DMS114 treated with DMSO at 0.1 percent for 48 hours (cell line): ENCODE results near the gene LRRTM1.

Experiments used
- DNase-seq: peaks from one replicate; lab custom pipeline; 2025; ENCODE audit not compliant: unreplicated experiment; lab: John Stamatoyannopoulos, UW

Gene LRRTM1

GRCh38 chr2:80302314-80303005, 2.1 kb downstream of the LRRTM1 start:
- no peak for DNase-seq

DNA sequence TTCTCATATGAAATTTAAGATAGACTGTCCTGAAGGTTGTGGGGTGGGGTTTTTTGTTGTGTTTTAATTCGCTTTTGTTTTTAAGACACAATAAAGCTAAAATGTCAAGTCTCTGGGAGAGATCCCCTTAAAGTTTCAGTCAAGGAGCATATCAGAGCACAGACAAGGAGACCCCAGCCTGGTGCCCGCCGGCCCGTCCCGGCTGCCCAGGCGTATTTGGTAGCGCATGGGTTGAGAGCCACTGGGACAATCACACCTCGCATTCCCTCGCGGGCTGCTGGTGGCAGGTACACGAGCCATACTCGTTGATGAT, 2.6 kb downstream of the LRRTM1 start:
- DNase-seq: no peak

GRCh38 chr2:80300954-80301353, 3.6 kb downstream of the LRRTM1 start:
- DNase-seq: no peak

GRCh38 chr2:80300346-80300745, 4.2 kb downstream of the LRRTM1 start:
- no peak for DNase-seq

DNA sequence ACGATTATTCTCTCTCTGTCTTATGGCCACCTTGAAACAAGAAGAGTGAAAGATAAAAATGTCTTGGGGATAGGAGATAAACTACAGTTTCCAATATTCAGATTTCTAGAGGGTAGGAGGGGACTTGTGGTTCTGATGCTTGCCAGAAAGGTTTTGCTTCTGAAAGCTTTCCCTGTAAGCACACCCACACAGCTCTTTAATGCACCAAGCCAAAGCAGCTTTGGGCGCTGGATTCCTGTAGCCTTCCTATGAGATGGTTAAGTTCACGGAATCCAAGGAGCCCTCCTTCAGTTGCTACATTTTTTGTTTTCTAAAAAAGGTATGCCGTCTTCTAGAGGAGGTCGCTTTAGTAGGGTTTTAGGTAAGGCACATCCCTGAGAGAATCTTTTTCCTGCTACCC, 4.9 kb downstream of the LRRTM1 start:
- DNase-seq: no peak

GRCh38 chr2:80298954-80299353, 5.6 kb downstream of the LRRTM1 start:
- no peak for DNase-seq

- DNase-seq: no peak
These were observed 11.5 kb downstream of the LRRTM1 start for GRCh38 chr2:80293039-80293438.

DNA sequence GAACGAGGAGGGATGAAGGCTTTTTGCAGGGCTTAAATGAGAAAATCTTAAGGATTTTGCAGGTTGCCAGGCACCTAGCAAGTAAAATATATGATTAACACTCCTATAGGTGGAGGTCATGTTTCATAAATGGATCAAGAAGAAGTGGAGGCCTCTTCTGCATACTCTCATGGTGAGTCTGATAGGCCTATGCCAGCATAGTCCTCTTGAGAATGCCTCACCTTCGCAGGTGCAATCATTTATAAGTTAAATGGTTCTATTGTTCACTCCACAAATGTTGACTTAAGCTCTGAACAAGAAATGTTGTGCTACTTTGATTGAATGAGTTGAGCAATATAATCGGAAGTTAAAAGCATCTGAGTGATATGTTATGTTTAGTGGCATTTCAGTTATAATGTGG, 12.1 kb downstream of the LRRTM1 start:
- no peak for DNase-seq

DNA sequence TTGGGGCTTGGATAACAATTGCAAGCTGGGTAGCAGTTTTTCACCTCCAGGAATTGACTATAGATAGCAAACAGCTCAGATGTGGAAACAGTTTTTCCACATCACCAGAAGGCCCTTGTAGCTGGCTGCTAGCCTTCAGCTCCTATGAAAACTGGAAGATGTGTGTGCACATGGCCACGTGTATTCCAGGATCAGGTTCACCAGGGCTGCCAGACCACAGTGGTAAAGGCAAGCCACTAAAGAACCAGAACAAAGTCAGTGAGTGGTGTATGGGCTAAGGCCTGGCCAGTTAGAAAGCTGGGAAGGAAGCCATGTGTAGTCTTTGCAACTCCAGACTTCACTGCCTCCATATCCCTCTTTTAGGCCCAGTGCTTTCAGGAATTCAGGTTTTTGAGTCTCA, 12.9 kb downstream of the LRRTM1 start:
- DNase-seq: no peak

DNA sequence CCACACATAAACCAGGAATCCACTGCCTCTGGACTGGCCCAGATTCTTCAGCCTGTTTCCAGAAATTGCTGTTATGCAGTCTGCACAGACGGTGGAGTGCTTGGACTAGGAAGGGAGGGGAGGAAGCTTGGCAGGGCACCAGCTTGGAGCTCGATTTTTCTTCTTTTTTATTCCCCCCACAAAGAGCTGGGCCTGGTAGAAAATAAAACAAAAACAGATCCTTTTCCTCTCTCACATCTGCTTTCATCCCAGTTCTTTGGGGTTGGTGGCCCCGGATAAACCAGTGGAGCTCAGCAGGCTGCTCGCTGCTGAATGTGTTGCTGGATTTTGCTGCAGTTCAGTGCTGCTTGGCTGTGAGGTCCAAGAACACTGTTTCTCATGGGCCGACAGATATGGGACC, 16.0 kb downstream of the LRRTM1 start:
- no peak for DNase-seq

GRCh38 chr2:80281049-80281448, 23.5 kb downstream of the LRRTM1 start:
- DNase-seq: no peak

DNA sequence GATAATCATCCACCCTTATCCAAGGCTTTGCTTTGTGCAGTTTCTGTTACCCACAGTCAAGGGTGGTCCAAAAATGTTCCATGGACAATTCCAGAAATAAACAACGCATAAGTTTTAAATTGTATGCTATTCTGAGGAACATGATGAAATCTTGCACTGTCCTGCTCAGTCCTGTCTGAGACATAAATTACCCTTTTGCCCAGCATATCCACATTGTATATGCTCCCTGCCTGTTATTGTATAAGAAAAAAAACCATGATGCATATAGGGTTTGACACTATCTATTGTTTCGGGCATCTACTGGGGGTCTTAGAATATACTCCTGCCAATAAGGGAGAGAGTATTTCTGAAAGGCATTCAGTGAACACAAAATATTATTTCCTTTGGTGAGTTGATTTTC, 24.0 kb downstream of the LRRTM1 start:
- no peak for DNase-seq

- DNase-seq: no peak
These were observed 34.7 kb downstream of the LRRTM1 start for GRCh38 chr2:80269806-80270205.

DNA sequence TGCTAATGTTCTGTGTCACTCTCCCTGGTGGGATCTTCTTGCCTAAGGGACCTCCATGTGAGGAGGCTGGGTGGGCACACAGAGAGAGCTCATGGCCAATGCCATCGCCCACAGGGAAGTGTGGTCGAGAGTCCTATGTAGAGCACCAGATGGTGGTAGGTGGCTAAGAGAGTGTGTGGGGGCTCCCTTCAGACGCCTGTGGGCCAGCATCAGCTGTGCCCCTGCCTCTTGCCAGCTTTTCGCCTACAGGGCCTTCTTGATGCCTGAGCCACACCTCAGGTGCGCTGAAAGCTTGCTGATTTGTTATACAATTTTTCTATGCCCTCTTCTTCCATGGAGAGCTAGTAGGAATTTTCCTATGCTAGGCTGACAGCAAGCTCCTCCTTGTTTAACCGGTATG, 38.3 kb downstream of the LRRTM1 start:
- DNase-seq: no peak

DNA sequence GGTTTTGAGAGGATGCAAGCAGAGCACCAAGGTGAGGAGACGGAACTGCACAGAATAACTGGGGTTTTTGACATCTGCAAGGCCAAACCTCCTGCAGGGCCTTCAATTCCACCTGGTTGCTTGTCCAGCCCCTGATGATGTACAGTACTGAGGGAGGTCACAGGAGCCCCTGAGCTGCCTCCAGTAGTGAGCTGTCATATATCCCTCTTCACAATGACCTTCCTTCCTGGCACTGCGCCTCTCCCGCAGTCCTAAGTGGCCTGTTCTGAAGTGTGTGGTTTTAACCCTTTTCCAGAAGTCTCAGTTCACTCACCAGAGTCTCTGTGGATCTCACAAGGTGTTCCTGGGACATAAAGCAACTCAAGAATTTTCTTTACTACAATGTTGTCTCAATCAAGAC, 45.3 kb downstream of the LRRTM1 start:
- no peak for DNase-seq

- DNase-seq: no peak
These were observed 45.8 kb downstream of the LRRTM1 start for GRCh38 chr2:80258793-80259192.

- no peak for DNase-seq
These were observed 46.2 kb downstream of the LRRTM1 start for GRCh38 chr2:80258341-80258740.

DNA sequence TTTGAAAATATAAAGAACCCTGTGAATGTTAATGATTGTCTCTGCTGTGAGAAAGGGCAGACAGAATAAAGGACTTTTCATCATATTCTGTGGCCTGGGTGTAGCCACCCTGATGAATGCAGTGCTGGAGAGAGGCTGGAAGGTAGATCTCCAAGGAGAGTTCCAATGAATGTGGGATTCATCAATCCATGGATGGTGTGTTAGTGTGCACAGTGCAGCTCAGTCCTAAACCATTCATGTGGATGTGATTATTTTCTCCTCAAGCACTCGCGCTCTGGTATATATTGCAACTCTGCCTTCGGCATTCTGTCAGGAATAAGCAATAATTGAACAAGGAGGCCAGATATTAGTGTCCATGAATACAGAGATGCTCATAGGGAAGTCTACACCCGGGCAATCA, 47.1 kb downstream of the LRRTM1 start:
- no peak for DNase-seq

GRCh38 chr2:80256782-80257167, 47.8 kb downstream of the LRRTM1 start:
- DNase-seq: no peak

DNA sequence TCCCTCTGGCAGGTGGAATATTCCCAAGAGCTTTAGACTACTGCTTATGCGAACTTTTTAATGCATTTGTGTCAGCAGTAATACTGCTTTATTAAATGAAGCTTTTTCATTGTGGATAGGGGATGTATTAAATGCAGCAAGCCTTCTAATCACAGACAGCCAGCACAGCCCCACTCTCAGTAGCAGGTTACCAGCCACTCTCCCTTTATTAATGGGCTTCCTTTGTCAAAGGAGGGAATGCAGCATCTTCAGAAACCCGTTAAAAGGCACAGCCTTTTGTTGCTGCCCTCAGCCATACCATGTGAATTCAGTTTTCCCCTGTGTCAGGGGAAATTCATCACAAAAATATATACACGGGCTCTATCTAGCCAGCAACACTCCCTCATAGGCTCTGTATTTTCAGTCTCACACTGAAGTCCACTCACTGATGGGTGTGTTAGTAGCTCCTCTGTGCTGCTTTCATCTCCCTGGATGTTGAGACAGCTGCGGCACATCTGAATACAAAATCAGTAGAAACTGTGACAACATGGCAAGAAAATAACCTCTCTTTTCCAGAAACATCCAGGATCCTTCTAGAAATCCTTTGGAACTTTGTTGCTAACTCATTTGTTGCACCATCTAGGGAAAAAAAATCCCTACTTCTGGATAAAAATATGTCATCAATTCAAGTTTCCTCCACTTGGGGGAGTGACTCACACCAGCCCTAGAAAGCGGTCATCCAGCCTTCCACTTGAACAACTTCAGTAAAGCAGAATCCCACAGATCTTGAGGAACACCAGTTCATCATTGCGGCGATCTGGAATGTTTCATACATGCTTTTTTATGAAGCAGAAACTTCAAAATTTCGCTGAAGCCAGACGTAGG, 48.4 kb downstream of the LRRTM1 start:
- DNase-seq: no peak

GRCh38 chr2:80252294-80252986, 52.1 kb downstream of the LRRTM1 start:
- DNase-seq: no peak
